Measurements from ENCODE around the gene GALNT6.

- TF ChIP-seq CTCF (conservative IDR thresholded peaks at IDR 0.05 in 1 of 2, IDR thresholded peaks at IDR 0.05 in 1 of 2; ENCODE audit: extremely low read depth in 1 of 2, insufficient read depth in 1 of 2, low read depth in 1 of 2, low read length in 2 of 2) (no peak), EZH2 (IDR thresholded peaks at IDR 0.05; ENCODE audit: borderline replicate concordance, low read length) (no peak)
Observed at GRCh38 chr12:51360315-51360714, 30.9 kb downstream of the GALNT6 start.

Data from mammary epithelial cell (primary cell).